ENCODE results near the gene KCNQ1.

Gene KCNQ1

GRCh38 chr11:2515401-2516275 is 70.8 kb downstream of the KCNQ1 start:
- DNase-seq, result peak; percentile 8

- peak; percentile 3 for DNase-seq
Observed at GRCh38 chr11:2516276-2517015, 71.6 kb downstream of the KCNQ1 start.

- DNase-seq, result peak; percentile 13
Observed at GRCh38 chr11:2517016-2517385, 72.2 kb downstream of the KCNQ1 start.

- peak; percentile 5 for DNase-seq
Observed at GRCh38 chr11:2517386-2518064, 72.7 kb downstream of the KCNQ1 start.

- peak; percentile 14 for DNase-seq
Observed at GRCh38 chr11:2518111-2518982, 73.5 kb downstream of the KCNQ1 start.

GRCh38 chr11:2518983-2519340 is 74.2 kb downstream of the KCNQ1 start:
- peak; percentile 9 for DNase-seq

- DNase-seq, result no peak
Observed at GRCh38 chr11:2519517-2519861, 74.7 kb downstream of the KCNQ1 start.

GRCh38 chr11:2519862-2520735 is 75.3 kb downstream of the KCNQ1 start:
- DNase-seq, result peak; percentile 12

- no peak for DNase-seq
Observed at GRCh38 chr11:2520736-2521035, 75.9 kb downstream of the KCNQ1 start.

GRCh38 chr11:2521081-2521732 is 76.4 kb downstream of the KCNQ1 start:
- peak; percentile 6 for DNase-seq

- peak; percentile 5 for DNase-seq
Observed at GRCh38 chr11:2521733-2522630, 77.2 kb downstream of the KCNQ1 start.

GRCh38 chr11:2522631-2523255 is 77.9 kb downstream of the KCNQ1 start:
- peak; percentile 12 for DNase-seq

- peak; percentile 10 for DNase-seq
Observed at GRCh38 chr11:2523821-2524391, 79.1 kb downstream of the KCNQ1 start.

- peak; percentile 8 for DNase-seq
Observed at GRCh38 chr11:2524446-2525165, 79.8 kb downstream of the KCNQ1 start.

GRCh38 chr11:2525166-2525861 is 80.5 kb downstream of the KCNQ1 start:
- peak; percentile 13 for DNase-seq

- peak; percentile 15 for DNase-seq
Observed at GRCh38 chr11:2525941-2526807, 81.4 kb downstream of the KCNQ1 start.

GRCh38 chr11:2526808-2527381 is 82.1 kb downstream of the KCNQ1 start:
- DNase-seq, result peak; percentile 73
